Nephron (organoid): Measurements from ENCODE around the gene RAD18.

Experiments
- H3K27ac Mint-ChIP-seq, 3 experiments: 2 replicates each; pipeline ENCODE4 v1.8.0; 2020; ENCODE audit warnings: mixed read lengths in 3 of 3, mild to moderate bottlenecking in 2 of 3, moderate library complexity in 1 of 3
- H3K27me3 Mint-ChIP-seq: 2 replicates; pipeline ENCODE4 v1.8.0; 2021; ENCODE audit warnings: low read depth, mild to moderate bottlenecking, moderate library complexity, mixed read lengths
- H3K36me3 Mint-ChIP-seq: 2 replicates; pipeline ENCODE4 v1.8.0; 2020; ENCODE audit warnings: low read depth, mixed read lengths
- H3K4me1 Mint-ChIP-seq: 2 replicates; pipeline ENCODE4 v1.8.0; 2020; ENCODE audit warnings: mixed read lengths
- H3K4me3 Mint-ChIP-seq, 3 experiments: 2 replicates each; pipeline ENCODE4 v1.8.0; 2020; ENCODE audit warnings: mild to moderate bottlenecking in 3 of 3, mixed read lengths in 3 of 3, moderate library complexity in 2 of 3
- H3K9me3 Mint-ChIP-seq: 2 replicates; pipeline ENCODE4 v1.8.0; 2020; ENCODE audit warnings: mixed read lengths
- TF ChIP-seq, protein P1 (sequence below), 3 experiments: fragments of 200-600 bp; sonication (generic); IDR thresholded peaks; one replicate each; pipeline ENCODE4 v1.5.0; 2021; ENCODE audit warnings: antibody characterized with exemption in 3 of 3; ENCODE audit not compliant: unreplicated experiment in 3 of 3

Gene RAD18

DNA sequence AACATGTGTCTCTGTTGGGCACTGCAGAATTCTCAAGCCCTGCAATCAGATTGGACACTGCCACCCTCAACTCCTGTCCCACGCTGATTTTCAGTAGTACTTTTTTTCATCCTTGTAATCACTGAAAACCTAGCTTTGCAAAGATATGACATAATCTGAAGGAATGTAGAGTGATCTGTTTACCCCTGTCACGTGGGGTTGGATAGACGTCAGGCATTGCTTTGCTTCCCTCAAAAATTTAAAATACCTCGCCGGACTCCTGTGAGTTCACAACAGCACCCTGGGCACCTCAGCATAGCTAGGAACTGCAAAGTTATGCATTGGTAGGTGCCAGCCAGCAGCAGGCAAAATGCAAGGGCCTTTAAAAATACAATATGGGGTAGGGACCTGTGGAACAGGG, 122.7 kb downstream of the RAD18 start:
- no peak overlapping the region for H3K27ac Mint-ChIP-seq
- no peak overlapping the region for H3K4me3 Mint-ChIP-seq
- TF ChIP-seq, protein P1, sequence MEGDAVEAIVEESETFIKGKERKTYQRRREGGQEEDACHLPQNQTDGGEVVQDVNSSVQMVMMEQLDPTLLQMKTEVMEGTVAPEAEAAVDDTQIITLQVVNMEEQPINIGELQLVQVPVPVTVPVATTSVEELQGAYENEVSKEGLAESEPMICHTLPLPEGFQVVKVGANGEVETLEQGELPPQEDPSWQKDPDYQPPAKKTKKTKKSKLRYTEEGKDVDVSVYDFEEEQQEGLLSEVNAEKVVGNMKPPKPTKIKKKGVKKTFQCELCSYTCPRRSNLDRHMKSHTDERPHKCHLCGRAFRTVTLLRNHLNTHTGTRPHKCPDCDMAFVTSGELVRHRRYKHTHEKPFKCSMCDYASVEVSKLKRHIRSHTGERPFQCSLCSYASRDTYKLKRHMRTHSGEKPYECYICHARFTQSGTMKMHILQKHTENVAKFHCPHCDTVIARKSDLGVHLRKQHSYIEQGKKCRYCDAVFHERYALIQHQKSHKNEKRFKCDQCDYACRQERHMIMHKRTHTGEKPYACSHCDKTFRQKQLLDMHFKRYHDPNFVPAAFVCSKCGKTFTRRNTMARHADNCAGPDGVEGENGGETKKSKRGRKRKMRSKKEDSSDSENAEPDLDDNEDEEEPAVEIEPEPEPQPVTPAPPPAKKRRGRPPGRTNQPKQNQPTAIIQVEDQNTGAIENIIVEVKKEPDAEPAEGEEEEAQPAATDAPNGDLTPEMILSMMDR (IDR thresholded peaks at IDR 0.05; ENCODE audit: unreplicated experiment in 3 of 3) = no peak
- peaks cover 15% of the 10 kb centered on the region for H3K4me1 Mint-ChIP-seq
- H3K36me3 Mint-ChIP-seq = no peaks in the 10 kb centered on the region
- no peaks in the 10 kb centered on the region for H3K27me3 Mint-ChIP-seq
- H3K9me3 Mint-ChIP-seq = no peaks in the 10 kb centered on the region

DNA sequence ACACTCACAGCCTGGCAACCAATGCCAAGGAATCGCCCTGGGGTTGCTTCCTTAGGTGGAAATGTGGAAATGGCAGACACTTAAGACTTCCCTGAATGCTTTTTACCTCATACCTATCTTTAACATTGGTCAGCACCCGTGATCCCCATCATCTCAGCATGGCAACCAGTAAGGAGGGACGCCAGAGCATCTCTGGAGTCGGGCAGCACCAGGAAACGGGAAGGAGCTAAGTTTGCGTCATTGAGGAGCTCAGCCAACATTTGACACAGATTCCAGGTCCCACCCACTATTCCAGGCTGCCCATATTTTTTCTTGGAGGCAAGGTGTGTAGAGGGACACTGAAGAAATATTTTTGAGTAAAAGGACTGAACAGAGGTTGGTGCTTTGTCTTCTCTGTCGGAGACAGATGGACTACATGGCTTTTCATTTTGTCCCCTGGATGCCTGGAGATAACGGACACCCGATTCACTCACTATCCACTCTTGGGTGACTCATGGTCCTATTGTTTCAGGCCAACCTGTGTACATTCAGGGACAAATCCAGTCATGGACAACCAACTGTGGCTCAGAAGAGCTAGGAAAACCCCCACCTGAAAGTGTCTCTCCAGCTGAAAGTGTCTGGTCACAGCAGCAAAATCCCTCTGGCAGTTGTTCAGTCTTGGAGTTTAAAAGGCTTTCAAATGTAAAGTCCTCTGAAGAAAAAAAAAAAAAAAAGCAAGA, 123.5 kb downstream of the RAD18 start:
- Mint-ChIP-seq H3K4me3 (no peak overlapping the region), H3K27ac (no peak overlapping the region), H3K4me1 (peaks cover 15% of the 10 kb centered on the region), H3K27me3 (no peaks in the 10 kb centered on the region), H3K9me3 (no peaks in the 10 kb centered on the region), H3K36me3 (no peaks in the 10 kb centered on the region)
- TF ChIP-seq, protein P1 (IDR thresholded peaks at IDR 0.05; ENCODE audit: unreplicated experiment in 3 of 3) = no peak

DNA sequence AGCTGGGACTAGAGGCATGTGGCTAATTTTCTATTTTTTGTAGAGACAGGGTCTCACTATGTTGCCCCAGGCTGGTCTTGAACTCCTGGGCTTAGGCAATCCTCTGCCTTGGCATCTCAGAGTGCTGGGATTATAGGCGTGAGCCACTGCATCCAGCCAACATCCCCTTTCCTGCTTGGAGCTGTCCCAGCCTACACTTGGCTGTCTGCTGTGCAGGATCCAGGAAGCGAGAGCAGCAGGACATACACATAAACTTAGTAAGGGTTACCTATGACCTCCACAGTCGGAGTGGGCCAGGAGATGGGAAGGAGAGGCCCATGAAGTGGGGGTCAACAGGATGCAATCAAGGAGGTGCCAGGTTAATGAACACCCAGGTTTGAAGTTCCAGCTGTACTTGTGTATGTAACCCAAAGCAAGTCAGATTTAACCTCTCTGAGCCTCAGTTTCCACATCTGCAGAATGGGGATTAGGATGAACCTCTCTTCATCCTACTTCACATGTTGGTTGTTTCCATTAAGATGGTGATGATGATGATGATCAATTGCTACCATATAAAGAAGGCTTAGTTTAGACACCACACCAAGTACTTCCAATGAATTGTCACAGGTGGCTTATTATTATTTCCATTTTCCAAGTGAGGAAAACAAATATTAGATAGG, 124.4 kb downstream of the RAD18 start:
- Mint-ChIP-seq H3K36me3 (no peaks in the 10 kb centered on the region), H3K27ac (no peak overlapping the region), H3K4me1 (peaks cover 15% of the 10 kb centered on the region)

DNA sequence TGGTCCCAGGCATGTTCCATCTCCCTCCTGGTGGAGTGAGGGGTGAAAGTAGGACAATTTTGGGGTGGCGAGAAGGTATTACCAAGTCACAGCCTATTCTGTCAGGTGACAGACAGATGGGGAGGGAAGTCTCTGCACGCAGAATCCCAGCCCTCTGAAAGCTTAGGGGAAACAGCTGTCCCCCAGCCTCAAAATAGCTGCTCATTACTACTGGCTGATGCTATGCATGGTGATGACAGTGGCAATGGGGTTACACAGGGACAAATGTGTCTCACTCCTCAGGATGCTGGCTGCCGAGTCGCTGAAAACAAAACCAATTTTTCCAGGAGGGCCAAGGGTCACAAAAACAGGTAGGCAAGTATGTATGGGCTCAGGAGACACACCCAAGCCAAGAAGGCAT, 125.0 kb downstream of the RAD18 start:
- H3K4me1 Mint-ChIP-seq = peaks cover 15% of the 10 kb centered on the region
- no peak overlapping the region for H3K4me3 Mint-ChIP-seq
- no peaks in the 10 kb centered on the region for H3K27me3 Mint-ChIP-seq
- TF ChIP-seq, protein P1 (IDR thresholded peaks at IDR 0.05; ENCODE audit: unreplicated experiment in 3 of 3) = no peak
- no peak overlapping the region for H3K27ac Mint-ChIP-seq
- no peaks in the 10 kb centered on the region for H3K9me3 Mint-ChIP-seq
- H3K36me3 Mint-ChIP-seq = no peaks in the 10 kb centered on the region

More for the DNA sequence above, 124.4 kb downstream of the RAD18 start:
- H3K27me3 Mint-ChIP-seq = no peaks in the 10 kb centered on the region
- H3K4me3 Mint-ChIP-seq = no peak overlapping the region
- H3K9me3 Mint-ChIP-seq = no peaks in the 10 kb centered on the region
- TF ChIP-seq, protein P1 (IDR thresholded peaks at IDR 0.05; ENCODE audit: unreplicated experiment in 3 of 3) = no peak

DNA sequence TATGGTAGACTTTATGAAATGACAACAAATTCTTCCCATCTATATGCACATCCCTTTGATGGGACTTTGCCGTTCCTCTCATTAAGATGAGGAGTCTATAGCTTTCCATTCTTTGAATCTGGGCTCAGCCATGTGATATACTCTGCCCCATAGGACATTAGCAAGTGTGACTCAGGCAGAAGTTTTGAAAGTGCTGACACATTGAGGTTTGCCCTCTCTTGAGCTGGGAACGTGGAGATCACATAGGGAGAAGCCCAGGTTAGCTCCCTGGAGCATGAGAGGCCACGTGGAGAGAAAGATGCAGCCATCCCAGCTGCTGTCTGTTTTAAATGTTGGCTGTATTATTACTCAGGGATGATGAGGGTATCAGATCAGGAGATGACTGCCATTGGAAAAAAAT, 126.1 kb downstream of the RAD18 start:
- Mint-ChIP-seq H3K4me1 (peaks cover 15% of the 10 kb centered on the region), H3K9me3 (no peaks in the 10 kb centered on the region), H3K27ac (no peak overlapping the region), H3K36me3 (no peaks in the 10 kb centered on the region), H3K4me3 (no peak overlapping the region), H3K27me3 (no peaks in the 10 kb centered on the region)
- TF ChIP-seq, protein P1 (IDR thresholded peaks at IDR 0.05; ENCODE audit: unreplicated experiment in 3 of 3) = no peak

DNA sequence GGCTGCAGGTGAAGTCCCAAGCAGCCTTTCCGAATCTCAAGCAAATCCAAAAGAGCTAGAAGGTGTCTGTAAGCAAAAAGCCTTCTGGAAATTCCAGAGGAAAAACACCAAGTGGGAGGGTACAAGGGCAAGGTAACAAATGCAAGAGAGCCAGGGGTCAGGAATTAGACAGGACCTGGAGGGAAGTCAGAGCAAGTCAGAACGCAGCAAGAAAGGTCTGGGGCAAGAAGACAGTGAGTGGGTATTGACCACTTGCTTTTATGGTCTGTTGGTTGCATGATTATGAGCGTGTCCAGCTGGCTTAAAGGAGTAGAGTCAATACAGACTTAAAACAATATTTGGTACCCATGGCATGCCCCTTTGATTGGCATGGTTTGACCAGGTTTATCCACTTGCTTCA, 127.2 kb downstream of the RAD18 start:
- TF ChIP-seq, protein P1 (IDR thresholded peaks at IDR 0.05; ENCODE audit: unreplicated experiment in 3 of 3) = no peak
- H3K27ac Mint-ChIP-seq = no peak overlapping the region
- peaks cover 15% of the 10 kb centered on the region for H3K4me1 Mint-ChIP-seq
- H3K9me3 Mint-ChIP-seq = no peaks in the 10 kb centered on the region
- H3K36me3 Mint-ChIP-seq = no peaks in the 10 kb centered on the region
- no peak overlapping the region for H3K4me3 Mint-ChIP-seq
- no peaks in the 10 kb centered on the region for H3K27me3 Mint-ChIP-seq
